Measurements from ENCODE around the gene RPS2. TPM values are rescaled to one million over a fixed set of nuclear protein-coding genes. Genes with fewer than 3 reads are reported as not detected.

The RPS2 gene
- polyA plus RNA-seq, 1 of the 3 experiments (the other 2 are of a cell fraction), result 6,384 TPM

GRCh38 chr16:1914988-1915387 lies 49.6 kb downstream of the RPS2 start:
- Histone ChIP-seq H3K4me3 (ENCODE audit: low read depth in 2 of 2, low read length in 1 of 2) (no peak overlapping the region), H2AFZ (ENCODE audit: low read depth) (no peak overlapping the region), H3K9ac (no peak overlapping the region), H3K9me3 (no peaks in the 10 kb centered on the region), H3K4me2 (no peak overlapping the region), H3K79me2 (ENCODE audit: insufficient read depth) (no peaks in the 10 kb centered on the region), H3F3A (replicated peaks; ENCODE audit: insufficient read depth) (no peaks in the 10 kb centered on the region), H3K27me3 (ENCODE audit: insufficient read depth) (peaks cover 36% of the 10 kb centered on the region), H4K20me1 (ENCODE audit: insufficient read depth) (no peaks in the 10 kb centered on the region), H3K27ac (ENCODE audit: low read depth in 2 of 2, low read length in 1 of 2) (no peak overlapping the region), H3K9me2 (no peaks in the 10 kb centered on the region), H3K36me3 (replicated peaks in 1 of 2; ENCODE audit: control insufficient read depth in 1 of 2, insufficient read depth in 2 of 2, low read length in 1 of 2) (no peaks in the 10 kb centered on the region), H3K4me1 (ENCODE audit: control insufficient read depth in 1 of 2, insufficient read depth in 2 of 2, low read depth in 1 of 2, low read length in 1 of 2) (peaks cover 0 to 13% of the 10 kb centered on the region in 2 experiments; a peak in 1 of 4 replicates)
- ChIA-PET CTCF (interaction anchor here (5.2 kb wide), 1 partner anchor 14 kb away, joined by 38 read pairs; no protein-coding TSS in a partner anchor), POLR2A (no interaction called here)
- WGBS (ENCODE audit: low lambda C conversion rate), result 70% methylated on average over 8 of the region's 8 CpGs
- DNase-seq, result no peak
- TF ChIP-seq GATA2 (CRISPR knock-in tag; IDR thresholded peaks at IDR 0.05) (no peak), RCOR1 (IDR thresholded peaks at IDR 0.05; ENCODE audit: low read length) (no peak), RAD21 (IDR thresholded peaks at IDR 0.05; ENCODE audit: low read length) (no peak)

GRCh38 chr16:1914084-1914608 lies 50.5 kb downstream of the RPS2 start:
- peaks cover 0 to 15% of the 10 kb centered on the region in 2 experiments; a peak in 1 of 4 replicates for H3K4me1 ChIP-seq (ENCODE audit: control insufficient read depth in 1 of 2, insufficient read depth in 2 of 2, low read depth in 1 of 2, low read length in 1 of 2)
- no peak for DNase-seq
- H3K9ac ChIP-seq, result no peak overlapping the region
- ChIA-PET POLR2A (no interaction called here), CTCF (interaction anchor here (1.2 kb wide), 1 partner anchor 15 kb away, joined by 6 read pairs; no protein-coding TSS in a partner anchor)
- TF ChIP-seq RAD21 (IDR thresholded peaks at IDR 0.05; ENCODE audit: low read length), result no peak
- TF ChIP-seq SMC3 (IDR thresholded peaks at IDR 0.05; ENCODE audit: low read depth, low read length), result no peak
- no peak for TF ChIP-seq TAF1 (IDR thresholded peaks at IDR 0.05; ENCODE audit: borderline replicate concordance, low read depth, low read length)
- TF ChIP-seq, protein P1, sequence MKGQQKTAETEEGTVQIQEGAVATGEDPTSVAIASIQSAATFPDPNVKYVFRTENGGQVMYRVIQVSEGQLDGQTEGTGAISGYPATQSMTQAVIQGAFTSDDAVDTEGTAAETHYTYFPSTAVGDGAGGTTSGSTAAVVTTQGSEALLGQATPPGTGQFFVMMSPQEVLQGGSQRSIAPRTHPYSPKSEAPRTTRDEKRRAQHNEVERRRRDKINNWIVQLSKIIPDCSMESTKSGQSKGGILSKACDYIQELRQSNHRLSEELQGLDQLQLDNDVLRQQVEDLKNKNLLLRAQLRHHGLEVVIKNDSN (IDR thresholded peaks at IDR 0.05; ENCODE audit: borderline replicate concordance, low read depth), result no peak
- TF ChIP-seq GABPA (IDR thresholded peaks at IDR 0.05; ENCODE audit: low read depth), result no peak
- no peak for TF ChIP-seq USF2 (IDR thresholded peaks at IDR 0.05; ENCODE audit: borderline replicate concordance, low read depth, low read length)
- no peak for TF ChIP-seq SIN3A (IDR thresholded peaks at IDR 0.05; ENCODE audit: borderline replicate concordance, low read depth, low read length)
- TF ChIP-seq NFIC (IDR thresholded peaks at IDR 0.05; ENCODE audit: borderline replicate concordance), result no peak
- peaks cover 28% of the 10 kb centered on the region for H3K27me3 ChIP-seq (ENCODE audit: insufficient read depth)
- no peak overlapping the region for H3K4me3 ChIP-seq (ENCODE audit: low read depth in 2 of 2, low read length in 1 of 2)
- no peaks in the 10 kb centered on the region for H4K20me1 ChIP-seq (ENCODE audit: insufficient read depth)
- H3K36me3 ChIP-seq (replicated peaks in 1 of 2; ENCODE audit: control insufficient read depth in 1 of 2, insufficient read depth in 2 of 2, low read length in 1 of 2), result no peaks in the 10 kb centered on the region
- 46% methylated on average over 3 of the region's 15 CpGs for WGBS (ENCODE audit: low lambda C conversion rate)
- no peaks in the 10 kb centered on the region for H3K79me2 ChIP-seq (ENCODE audit: insufficient read depth)
- no peak overlapping the region for H2AFZ ChIP-seq (ENCODE audit: low read depth)
- no peaks in the 10 kb centered on the region for H3K9me2 ChIP-seq
- H3F3A ChIP-seq (replicated peaks; ENCODE audit: insufficient read depth), result no peaks in the 10 kb centered on the region
- no peaks in the 10 kb centered on the region for H3K9me3 ChIP-seq
- H3K4me2 ChIP-seq, result no peak overlapping the region
- no peak overlapping the region for H3K27ac ChIP-seq (ENCODE audit: low read depth in 2 of 2, low read length in 1 of 2)
